Neuronal stem cell (in vitro differentiated cells): ENCODE data around the gene COL2A1.
A peak's percentile ranks its signal among the peaks of the same experiment; 100 is the strongest.

Experiments
- DNase-seq: peaks from one replicate; pipeline ENCODE4 v3.0.0-alpha.2; 2013; ENCODE audit warnings: low spot score
- H2AFZ ChIP-seq: one replicate; pipeline ENCODE4 v1.6.1; 2013; ENCODE audit warnings: mild to moderate bottlenecking, low read length, inconsistent platforms
- H2AK5ac ChIP-seq: 2 replicates; pipeline ENCODE4 v1.6.1; 2013; ENCODE audit warnings: low read depth, mild to moderate bottlenecking, inconsistent platforms, low read length, moderate library complexity, mixed read lengths
- H2BK120ac ChIP-seq: 2 replicates; pipeline ENCODE4 v1.6.1; 2013; ENCODE audit warnings: low read depth, mild to moderate bottlenecking, inconsistent platforms, low read length, moderate library complexity, mixed read lengths
- H2BK12ac ChIP-seq: one replicate; pipeline ENCODE4 v1.6.1; 2013; ENCODE audit warnings: low read length, inconsistent platforms
- H2BK15ac ChIP-seq: 2 replicates; pipeline ENCODE4 v1.6.1; 2013; ENCODE audit warnings: mild to moderate bottlenecking, low read length, inconsistent platforms, mixed read lengths
- H2BK5ac ChIP-seq: one replicate; pipeline ENCODE4 v1.6.1; 2013; ENCODE audit warnings: inconsistent platforms, mild to moderate bottlenecking, low read length, moderate library complexity
- H3K14ac ChIP-seq: one replicate; pipeline ENCODE4 v1.6.1; 2013; ENCODE audit warnings: low read length, inconsistent platforms
- H3K18ac ChIP-seq: 2 replicates; pipeline ENCODE4 v1.6.1; 2013; ENCODE audit warnings: low read length, inconsistent platforms
- H3K23ac ChIP-seq: 2 replicates; pipeline ENCODE4 v1.6.1; 2013; ENCODE audit warnings: low read depth, mild to moderate bottlenecking, mixed read lengths, low read length, inconsistent platforms; ENCODE audit not compliant: poor library complexity
- H3K27ac ChIP-seq: replicated peaks from 3 replicates; pipeline ENCODE4 v1.5.1; 2013; ENCODE audit warnings: low read length, inconsistent platforms
- H3K27me3 ChIP-seq, 3 experiments: 2 replicates each; pipeline ENCODE4 v1.6.1; 2013; ENCODE audit warnings: low read length in 3 of 3, mild to moderate bottlenecking in 2 of 3, inconsistent platforms in 1 of 3, low read depth in 1 of 3, mixed read lengths in 1 of 3, moderate library complexity in 1 of 3; ENCODE audit not compliant: control insufficient read depth in 3 of 3, insufficient read depth in 3 of 3
- H3K36me3 ChIP-seq, 2 donors: replicated peaks in 1 of 2; 2 replicates each; pipeline ENCODE4 v1.6.1; 2013; ENCODE audit warnings: low read length in 2 of 2; ENCODE audit not compliant: control insufficient read depth in 2 of 2, insufficient read depth in 2 of 2
- H3K4ac ChIP-seq: 2 replicates; pipeline ENCODE4 v1.6.1; 2013; ENCODE audit warnings: inconsistent platforms, mild to moderate bottlenecking, low read length, moderate library complexity
- H3K4me1 ChIP-seq, 2 donors: 1 replicate in 1 of 2; 2 replicates in 1 of 2; pipeline ENCODE4 v1.6.1; 2013; ENCODE audit warnings: low read length in 2 of 2, low read depth in 1 of 2; ENCODE audit not compliant: control insufficient read depth in 2 of 2, insufficient read depth in 1 of 2
- H3K4me2 ChIP-seq: one replicate; pipeline ENCODE4 v1.6.1; 2013; ENCODE audit warnings: mild to moderate bottlenecking, low read length, inconsistent platforms; ENCODE audit not compliant: insufficient read depth, poor library complexity, severe bottlenecking
- H3K4me3 ChIP-seq, 2 donors: 2 replicates each; pipeline ENCODE4 v1.5.1; 2013; ENCODE audit warnings: low read length in 2 of 2, mild to moderate bottlenecking in 2 of 2, inconsistent platforms in 1 of 2, moderate library complexity in 1 of 2
- H3K79me1 ChIP-seq: one replicate; pipeline ENCODE4 v1.6.1; 2013; ENCODE audit warnings: low read depth, mild to moderate bottlenecking, inconsistent platforms, low read length, moderate library complexity
- H3K9ac ChIP-seq: one replicate; pipeline ENCODE4 v1.6.1; 2013; ENCODE audit warnings: mild to moderate bottlenecking, low read depth, low read length, inconsistent platforms; ENCODE audit not compliant: poor library complexity
- H3K9me3 ChIP-seq, 2 donors: replicated peaks in 1 of 2; 2 replicates each; pipeline versions ENCODE3 to v1.6.1; 2013; ENCODE audit warnings: low read length in 2 of 2, mild to moderate bottlenecking in 2 of 2, inconsistent platforms in 1 of 2, low read depth in 1 of 2, mixed read lengths in 1 of 2, moderate library complexity in 1 of 2; ENCODE audit not compliant: control insufficient read depth in 2 of 2, insufficient read depth in 1 of 2
- H4K8ac ChIP-seq: one replicate; pipeline ENCODE4 v1.6.1; 2013; ENCODE audit warnings: low read depth, mild to moderate bottlenecking, inconsistent platforms, low read length, moderate library complexity
- H4K91ac ChIP-seq: one replicate; pipeline ENCODE4 v1.6.1; 2013; ENCODE audit warnings: low read length, low read depth, mild to moderate bottlenecking, inconsistent platforms; ENCODE audit not compliant: poor library complexity
- WGBS, 2 donors: extraction: QIAGEN DNeasy Blood & Tissue Kit; methylation state at CpG; one replicate each; pipeline ENCODE4 v1.1.7; 2013; ENCODE audit warnings: missing lambda C conversion rate in 2 of 2, mixed read lengths in 1 of 2; ENCODE audit not compliant: insufficient read length in 2 of 2, insufficient replicate concordance in 1 of 2; ENCODE audit errors: extremely low coverage in 2 of 2; 5-methylcytosine and 5-hydroxymethylcytosine counted together

COL2A1 gene

DNA sequence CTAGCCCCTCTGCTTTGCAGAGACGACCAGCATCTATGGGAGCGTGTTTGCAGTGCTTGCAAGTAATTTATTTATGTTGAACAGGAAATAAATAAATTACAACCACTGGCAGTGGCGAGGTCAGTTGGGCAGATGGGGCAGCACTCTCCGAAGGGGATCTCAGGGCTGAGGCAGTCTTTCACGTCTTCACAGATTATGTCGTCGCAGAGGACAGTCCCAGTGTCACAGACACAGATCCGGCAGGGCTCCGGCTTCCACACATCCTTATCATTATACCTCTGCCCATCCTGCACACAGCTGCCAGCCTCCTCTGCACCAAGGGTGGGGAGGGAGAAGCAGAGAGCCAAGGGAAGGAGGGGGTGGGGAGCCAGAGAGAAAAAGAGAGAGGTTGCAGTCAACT lies 4.5 kb downstream of the COL2A1 start:
- H3K18ac ChIP-seq, result no peak overlapping the region
- no peak overlapping the region for H2BK15ac ChIP-seq
- H3K9me3 ChIP-seq, result no peaks in the 10 kb centered on the region
- no peak overlapping the region for H3K27ac ChIP-seq
- no peak overlapping the region for H4K8ac ChIP-seq
- no peak overlapping the region for H3K4ac ChIP-seq
- H3K36me3 ChIP-seq, result peaks cover 48 to 57% of the 10 kb centered on the region in 2 donors
- no peak for DNase-seq
- H2BK12ac ChIP-seq, result no peak overlapping the region
- no peak overlapping the region for H2AK5ac ChIP-seq
- no peak overlapping the region for H2BK5ac ChIP-seq
- H4K91ac ChIP-seq, result no peak overlapping the region
- H2BK120ac ChIP-seq, result no peak overlapping the region
- H3K4me1 ChIP-seq, result peaks cover 9 to 12% of the 10 kb centered on the region in 2 donors
- H3K9ac ChIP-seq, result no peak overlapping the region
- WGBS, 2 donors, result no CpG with 5 or more reads among the region's 9 CpGs
- no peak overlapping the region for H3K4me3 ChIP-seq
- no peak overlapping the region for H3K23ac ChIP-seq
- H3K14ac ChIP-seq, result no peak overlapping the region
- H3K4me2 ChIP-seq, result no peak overlapping the region
- no peak overlapping the region for H2AFZ ChIP-seq
- no peaks in the 10 kb centered on the region for H3K27me3 ChIP-seq
- H3K79me1 ChIP-seq, result peaks cover 6% of the 10 kb centered on the region

GRCh38 chr12:47997321-47997720 lies 7.0 kb downstream of the COL2A1 start:
- Histone ChIP-seq H3K4me2 (no peak overlapping the region), H3K4ac (no peak overlapping the region), H3K27ac (no peak overlapping the region), H2AFZ (no peak overlapping the region), H4K91ac (no peak overlapping the region), H2BK120ac (no peak overlapping the region), H2BK5ac (no peak overlapping the region), H3K79me1 (peaks cover 6% of the 10 kb centered on the region), H2AK5ac (no peak overlapping the region), H3K4me3 (no peak overlapping the region), H2BK15ac (no peak overlapping the region), H2BK12ac (no peak overlapping the region), H3K14ac (no peak overlapping the region), H3K23ac (no peak overlapping the region), H4K8ac (no peak overlapping the region), H3K4me1 (peaks cover 10 to 15% of the 10 kb centered on the region in 2 donors), H3K9me3 (no peaks in the 10 kb centered on the region), H3K18ac (no peak overlapping the region), H3K9ac (no peak overlapping the region), H3K27me3 (no peaks in the 10 kb centered on the region), H3K36me3 (peaks cover 71 to 82% of the 10 kb centered on the region in 2 donors)
- DNase-seq, result no peak
- WGBS, 2 donors, result no CpG with 5 or more reads among the region's 3 CpGs

GRCh38 chr12:47995981-47996401 lies 8.3 kb downstream of the COL2A1 start:
- no peaks in the 10 kb centered on the region for H3K9me3 ChIP-seq
- no peak overlapping the region for H2AFZ ChIP-seq
- no peak overlapping the region for H2BK120ac ChIP-seq
- WGBS, 2 donors, result no CpG with 5 or more reads among the region's 4 CpGs
- H3K4ac ChIP-seq, result no peak overlapping the region
- H3K79me1 ChIP-seq, result peaks cover 6% of the 10 kb centered on the region
- no peak for DNase-seq
- no peak overlapping the region for H3K4me3 ChIP-seq
- H3K4me2 ChIP-seq, result no peak overlapping the region
- no peak overlapping the region for H2AK5ac ChIP-seq
- no peak overlapping the region for H3K18ac ChIP-seq
- no peaks in the 10 kb centered on the region for H3K27me3 ChIP-seq
- H2BK12ac ChIP-seq, result no peak overlapping the region
- no peak overlapping the region for H2BK5ac ChIP-seq
- H4K8ac ChIP-seq, result no peak overlapping the region
- H3K4me1 ChIP-seq, result peaks cover 1 to 25% of the 10 kb centered on the region in 2 donors
- no peak overlapping the region for H3K23ac ChIP-seq
- H4K91ac ChIP-seq, result no peak overlapping the region
- H3K9ac ChIP-seq, result no peak overlapping the region
- peaks cover 80 to 96% of the 10 kb centered on the region in 2 donors for H3K36me3 ChIP-seq
- no peak overlapping the region for H2BK15ac ChIP-seq
- no peak overlapping the region for H3K14ac ChIP-seq
- H3K27ac ChIP-seq, result no peak overlapping the region

- Histone ChIP-seq H3K9me3 (no peaks in the 10 kb centered on the region), H2BK5ac (no peak overlapping the region), H3K4me3 (peak overlapping the region in 1 of 2 donors; percentile 11), H3K4me2 (no peak overlapping the region), H3K14ac (no peak overlapping the region), H4K8ac (no peak overlapping the region), H3K4ac (no peak overlapping the region), H3K23ac (no peak overlapping the region), H3K36me3 (peaks cover 81 to 99% of the 10 kb centered on the region in 2 donors), H2BK120ac (no peak overlapping the region), H4K91ac (no peak overlapping the region), H2BK12ac (no peak overlapping the region), H2AFZ (no peak overlapping the region), H2AK5ac (no peak overlapping the region), H3K79me1 (peaks cover under 1% of the 10 kb centered on the region), H2BK15ac (no peak overlapping the region), H3K9ac (no peak overlapping the region), H3K4me1 (peaks cover 9 to 36% of the 10 kb centered on the region in 2 donors), H3K27ac (no peak overlapping the region), H3K27me3 (no peaks in the 10 kb centered on the region), H3K18ac (no peak overlapping the region)
- WGBS, 2 donors, result no CpG with 5 or more reads among the region's 5 CpGs
- no peak for DNase-seq
These were observed 10.8 kb downstream of the COL2A1 start for GRCh38 chr12:47993491-47993890.
